HG03064 (cell line): ENCODE measurements around the gene FER1L5.
"Not testable (repeated sequence)": the region's sequence is repeated elsewhere in the genome, so short reads cannot be mapped to it uniquely, and the experiment has no call there.

ENCODE experiments used
- ATAC-seq: cut with Tn5 transposase; IDR thresholded peaks from one replicate; pipeline ENCODE4 v1.9.1; 2021; ENCODE audit warnings: low read depth; ENCODE audit not compliant: unreplicated experiment

FER1L5 gene

GRCh38 chr2:96633641-96634040 lies 8.9 kb upstream of the FER1L5 start:
- ATAC-seq = no peak

- ATAC-seq = no peak
These were observed 5.9 kb upstream of the FER1L5 start for GRCh38 chr2:96636551-96637171.

- peak; percentile 59 for ATAC-seq
These were observed 5.0 kb upstream of the FER1L5 start for GRCh38 chr2:96637385-96638143.

- ATAC-seq = peak; percentile 55
These were observed 4.1 kb upstream of the FER1L5 start, which contains the start of gene KANSL3 for GRCh38 chr2:96638144-96639121. Gene KANSL3 (minus strand): TSS chr2:96638312. CDS start chr2:96637135, 1,177 bp downstream.

DNA sequence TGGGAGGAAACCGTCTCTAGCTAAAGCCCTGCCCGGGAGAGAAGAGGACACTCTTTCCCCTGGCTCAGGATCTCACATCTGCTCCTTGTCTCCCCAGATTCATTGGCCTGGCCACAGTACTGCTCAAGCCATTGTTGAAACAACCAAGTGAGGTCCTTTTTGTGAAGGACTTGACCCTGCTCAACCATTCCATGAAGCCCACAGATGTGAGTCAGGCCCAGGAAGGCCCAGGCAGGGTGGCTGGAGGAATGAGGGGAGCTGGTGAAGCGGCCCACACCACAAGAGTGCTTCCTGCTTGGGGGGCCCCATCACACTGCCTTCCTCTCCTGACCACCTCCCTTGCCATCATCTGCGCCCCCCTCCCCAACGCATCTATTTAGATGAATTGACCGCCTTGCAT lies 5.1 kb downstream of the FER1L5 start:
- no peak for ATAC-seq

GRCh38 chr2:96648306-96648930 lies 5.9 kb downstream of the FER1L5 start:
- no peak for ATAC-seq

DNA sequence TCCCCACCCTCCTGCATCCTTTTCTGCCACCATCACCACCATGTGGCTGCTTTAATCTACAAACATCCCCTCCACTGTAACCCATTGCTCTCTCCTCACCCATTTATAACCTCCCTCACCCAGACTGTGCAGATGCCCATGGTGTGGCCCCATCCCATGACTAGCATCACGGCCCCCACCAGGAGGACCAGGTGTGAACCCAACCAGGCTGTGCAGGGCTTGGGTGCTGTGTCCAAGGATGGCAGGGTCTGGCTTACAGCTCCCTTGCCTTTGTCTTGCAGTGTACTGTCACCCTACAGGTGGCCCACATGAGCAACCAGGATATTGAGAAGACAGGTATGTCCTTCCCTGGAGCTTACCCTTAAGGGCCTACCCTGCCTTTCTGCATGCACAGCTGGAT lies 6.8 kb downstream of the FER1L5 start:
- no peak for ATAC-seq

DNA sequence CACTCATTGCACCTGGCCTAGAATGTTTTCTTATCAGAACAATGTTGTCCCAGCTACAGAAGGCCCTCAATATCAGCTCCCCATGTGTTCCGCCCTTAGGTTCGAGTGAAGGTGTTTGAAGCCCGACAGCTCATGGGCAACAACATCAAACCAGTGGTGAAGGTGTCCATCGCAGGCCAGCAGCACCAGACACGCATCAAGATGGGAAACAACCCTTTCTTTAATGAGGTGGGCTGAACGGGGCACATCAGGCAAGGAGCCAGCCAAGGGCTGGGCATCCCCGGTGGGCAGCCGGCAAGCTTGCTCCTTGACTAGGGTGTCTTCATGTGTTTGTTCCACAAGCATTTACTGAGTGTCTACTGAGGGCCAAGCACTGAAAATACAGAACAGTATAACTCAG lies 9.2 kb downstream of the FER1L5 start:
- ATAC-seq = no peak

DNA sequence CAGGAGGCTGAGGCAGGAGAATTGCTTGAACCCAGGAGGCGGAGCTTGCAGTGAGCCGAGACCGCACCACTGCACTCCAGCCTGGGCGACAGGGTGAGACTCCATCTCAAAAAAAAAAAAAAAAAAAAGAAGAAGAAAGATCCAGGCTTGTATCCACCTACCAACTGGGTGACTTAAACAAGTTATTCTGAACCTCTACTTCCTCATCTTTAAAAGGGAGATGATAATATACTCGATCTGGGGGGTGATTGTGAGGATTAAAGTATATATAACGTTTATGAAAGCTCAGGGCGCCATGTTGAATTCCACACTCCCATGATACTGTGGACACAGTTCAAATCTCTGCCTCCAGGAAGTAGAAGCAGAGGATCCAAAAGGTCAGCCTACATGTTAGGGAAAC lies 12.2 kb downstream of the FER1L5 start:
- ATAC-seq = not testable (repeated sequence)

- ATAC-seq = no peak
These were observed 13.0 kb downstream of the FER1L5 start for GRCh38 chr2:96655526-96655925.

GRCh38 chr2:96656540-96656939 lies 14.0 kb downstream of the FER1L5 start:
- ATAC-seq = no peak

DNA sequence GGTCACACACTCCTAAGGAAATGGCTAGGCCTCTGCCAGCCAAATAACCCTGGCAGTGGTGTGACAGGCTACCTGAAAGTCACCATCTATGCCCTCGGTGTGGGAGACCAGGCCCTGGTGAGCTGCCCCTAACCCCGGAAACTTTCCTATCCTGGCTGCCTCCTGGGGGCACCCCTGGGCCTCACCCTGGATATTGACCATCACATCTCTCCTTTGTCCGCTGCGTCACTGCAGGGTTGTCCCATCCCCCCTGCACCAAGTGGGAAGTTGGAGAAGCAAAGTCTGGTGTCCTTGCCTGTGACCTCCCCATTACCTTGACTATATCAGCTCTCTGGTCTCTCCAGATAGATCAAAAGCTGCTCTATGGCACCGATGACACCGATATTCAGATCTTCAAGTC lies 18.8 kb downstream of the FER1L5 start:
- ATAC-seq = no peak

DNA sequence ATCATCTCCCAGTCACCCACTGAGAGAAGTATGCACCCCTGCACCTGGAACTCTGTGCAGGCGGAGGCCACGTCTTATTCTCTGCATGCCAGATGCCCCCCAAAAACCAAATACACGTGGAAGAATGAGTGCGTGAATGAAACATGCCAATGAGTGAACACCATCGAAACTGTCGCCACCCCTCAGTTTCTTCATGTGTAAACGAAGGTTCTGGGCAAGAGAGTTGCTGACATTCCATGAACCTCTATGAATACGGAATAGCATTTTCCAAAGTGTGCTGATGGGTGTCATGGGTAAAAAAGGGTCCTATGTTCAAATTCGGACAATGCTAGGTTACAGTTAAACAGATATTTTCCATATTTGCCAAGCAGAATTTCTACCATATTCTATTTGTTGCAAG lies 19.8 kb downstream of the FER1L5 start:
- ATAC-seq = no peak

GRCh38 chr2:96663177-96663576 lies 20.6 kb downstream of the FER1L5 start:
- ATAC-seq = no peak

DNA sequence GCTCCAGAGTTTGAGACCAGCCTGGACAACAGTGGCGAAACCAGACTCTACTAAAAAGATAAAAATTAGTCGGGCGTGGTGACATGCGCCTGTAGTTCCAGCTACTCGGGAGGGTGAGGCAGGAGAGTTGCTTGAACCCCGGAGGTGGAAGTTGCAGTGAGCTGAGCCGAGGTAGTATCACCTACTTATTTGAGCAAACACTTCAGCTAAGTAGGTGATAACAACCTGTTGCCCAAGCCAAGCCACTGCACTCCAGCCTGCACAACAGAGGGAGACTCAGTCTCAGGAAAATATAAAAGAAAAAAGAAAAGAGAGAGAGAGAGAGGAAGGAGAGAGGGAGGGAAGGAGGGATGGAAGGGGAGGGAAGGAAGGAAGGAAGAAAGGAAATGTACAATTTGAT lies 21.3 kb downstream of the FER1L5 start:
- no peak for ATAC-seq

GRCh38 chr2:96664366-96664925 lies 21.9 kb downstream of the FER1L5 start:
- ATAC-seq = no peak

DNA sequence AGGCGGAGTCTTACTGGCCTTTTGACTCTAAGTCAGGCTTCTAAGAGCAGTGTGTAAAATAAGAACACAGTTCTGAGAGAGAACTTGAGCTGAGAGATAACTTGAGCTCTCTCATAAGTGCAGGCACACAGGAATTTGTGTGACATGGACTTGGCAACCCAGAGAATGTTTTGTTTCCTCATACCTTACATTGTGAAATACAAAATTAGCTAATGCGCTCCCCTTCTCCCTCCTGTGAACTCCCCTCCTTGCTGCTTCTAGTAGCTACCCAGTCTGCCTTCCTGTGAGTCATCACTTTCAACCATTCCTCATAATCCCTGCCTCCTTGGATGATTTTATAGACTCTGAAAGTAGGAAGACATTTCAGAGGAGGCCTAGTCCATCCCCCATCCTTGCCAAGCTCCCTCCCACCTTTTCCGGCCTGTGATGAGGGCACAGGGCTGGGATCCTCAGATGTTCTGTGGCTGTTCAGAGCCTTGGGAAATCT lies 22.6 kb downstream of the FER1L5 start:
- no peak for ATAC-seq

- ATAC-seq = not testable (repeated sequence)
These were observed 23.2 kb downstream of the FER1L5 start for GRCh38 chr2:96665717-96666116.

DNA sequence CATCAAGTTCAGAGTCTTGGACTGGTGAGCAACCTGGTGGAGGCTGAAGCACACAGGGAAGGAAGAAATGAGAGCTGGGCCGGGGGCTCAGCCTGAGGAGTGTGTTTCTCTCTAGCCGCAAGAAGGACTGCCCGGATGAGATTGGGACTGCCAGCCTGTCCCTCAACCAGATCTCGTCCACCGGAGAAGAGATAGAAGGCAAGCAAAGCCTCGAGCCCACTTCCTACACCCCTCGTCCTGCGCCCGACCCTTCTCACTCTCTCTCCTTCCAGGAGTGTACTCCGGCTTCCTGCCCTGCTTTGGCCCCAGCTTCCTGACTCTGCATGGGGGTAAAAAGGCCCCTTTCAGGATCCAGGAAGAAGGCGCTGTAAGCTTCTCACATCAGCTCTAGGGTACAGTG lies 26.2 kb downstream of the FER1L5 start:
- no peak for ATAC-seq

DNA sequence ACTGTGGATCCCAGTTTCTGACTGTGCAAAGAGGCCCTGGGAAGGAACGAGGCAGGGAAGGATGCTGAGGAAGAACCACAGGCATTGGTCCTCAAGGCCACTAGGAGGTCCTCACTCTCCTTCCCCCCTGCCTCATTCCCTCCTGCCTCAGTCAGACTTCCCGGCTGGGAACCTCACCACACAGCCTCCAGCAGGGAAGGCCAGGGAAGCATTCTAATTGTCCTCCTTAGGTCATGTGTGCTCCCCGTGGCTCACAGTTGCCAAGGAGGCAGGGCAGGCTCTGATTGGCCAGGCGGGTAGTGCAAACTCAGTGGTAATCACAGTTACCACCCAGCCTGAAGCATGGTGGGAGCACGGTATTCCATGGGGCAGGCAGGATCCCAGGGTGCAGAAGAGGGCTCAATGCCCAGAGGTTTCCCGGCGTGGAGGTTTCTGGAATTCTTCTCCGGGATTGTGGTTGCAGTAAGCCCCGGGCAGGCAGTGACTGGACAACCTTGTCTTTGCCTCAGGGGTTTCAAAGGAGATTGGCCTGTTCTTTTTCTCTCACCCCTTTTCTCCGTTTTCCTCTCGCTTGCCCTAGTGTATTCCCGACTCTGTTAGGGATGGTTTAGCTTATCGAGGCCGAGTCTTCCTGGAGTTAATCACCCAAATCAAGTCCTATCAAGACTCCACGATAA lies 27.1 kb downstream of the FER1L5 start:
- ATAC-seq = no peak
